ENCODE measurements around the gene PRELID1. TPM values are rescaled to one million over a fixed set of nuclear protein-coding genes. Genes with fewer than 3 reads are reported as not detected.
"Not testable (repeated sequence)": the region's sequence is repeated elsewhere in the genome, so short reads cannot be mapped to it uniquely, and the experiment has no call there.

PRELID1 gene
- total RNA-seq, 1 experiment from 2014 or later = 434 TPM

- DNase-seq (ENCODE audit: low read depth) = no peak
Measured at GRCh38 chr5:177299697-177300096, 3.9 kb upstream of the PRELID1 start.

GRCh38 chr5:177300236-177300880 is 3.2 kb upstream of the PRELID1 start:
- peak; percentile 88 for DNase-seq (ENCODE audit: low read depth)

GRCh38 chr5:177300951-177301350 is 2.6 kb upstream of the PRELID1 start:
- DNase-seq (ENCODE audit: low read depth) = no peak

- peak; percentile 43 for DNase-seq (ENCODE audit: low read depth)
Measured at GRCh38 chr5:177301503-177302165, 2.0 kb upstream of the PRELID1 start.

- no peak for DNase-seq (ENCODE audit: low read depth)
Measured at GRCh38 chr5:177302354-177303110, 1.1 kb upstream of the PRELID1 start.

GRCh38 chr5:177303925-177304391 is 359 bp downstream of the PRELID1 start:
- DNase-seq (ENCODE audit: low read depth) = no peak

GRCh38 chr5:177304392-177305119 is 957 bp downstream of the PRELID1 start:
- DNase-seq (ENCODE audit: low read depth) = no peak

GRCh38 chr5:177306103-177306640 is 2.6 kb downstream of the PRELID1 start:
- not testable (repeated sequence) for DNase-seq (ENCODE audit: low read depth)

- peak; percentile 40 for DNase-seq (ENCODE audit: low read depth)
Measured at GRCh38 chr5:177306674-177307543, 3.3 kb downstream of the PRELID1 start.

- no peak for DNase-seq (ENCODE audit: low read depth)
Measured at GRCh38 chr5:177307544-177308363, 4.2 kb downstream of the PRELID1 start.

GRCh38 chr5:177308740-177309139 is 5.1 kb downstream of the PRELID1 start:
- DNase-seq (ENCODE audit: low read depth) = no peak

- DNase-seq (ENCODE audit: low read depth) = peak; percentile 83
Measured at GRCh38 chr5:177309351-177310191, 6.0 kb downstream of the PRELID1 start.

GRCh38 chr5:177310332-177310731 is 6.7 kb downstream of the PRELID1 start:
- no peak for DNase-seq (ENCODE audit: low read depth)

GRCh38 chr5:177310757-177311391 is 7.3 kb downstream of the PRELID1 start:
- DNase-seq (ENCODE audit: low read depth) = peak; percentile 57

- DNase-seq (ENCODE audit: low read depth) = peak; percentile 45
Measured at GRCh38 chr5:177311392-177311722, 7.8 kb downstream of the PRELID1 start.

GRCh38 chr5:177311723-177312648 is 8.4 kb downstream of the PRELID1 start, which contains the start of gene MXD3:
MXD3 (minus strand) TSS chr5:177311898; CDS start chr5:177311830, 68 bp downstream.
- DNase-seq (ENCODE audit: low read depth) = peak; percentile 99

GRCh38 chr5:177312649-177313181 is 9.1 kb downstream of the PRELID1 start:
- peak; percentile 73 for DNase-seq (ENCODE audit: low read depth)

Measured in Daoy (cell line).